ACC112 (cell line): ENCODE results near the gene PRX.

Experiments used
- H2AFZ ChIP-seq: fragments of 200-600 bp; sonication (generic); one replicate; pipeline ENCODE4 v1.6.0; 2017; ENCODE audit warnings: antibody characterized with exemption, low read length; ENCODE audit not compliant: unreplicated experiment
- H3K27ac ChIP-seq: fragments of 200-600 bp; sonication (generic); 2 replicates; pipeline ENCODE4 v1.5.1; 2014; ENCODE audit warnings: low read depth, mild to moderate bottlenecking, antibody characterized with exemption, low read length, moderate library complexity
- H3K27me3 ChIP-seq: fragments of 200-600 bp; sonication (generic); 2 replicates; pipeline ENCODE4 v1.6.1; 2014; ENCODE audit warnings: mild to moderate bottlenecking, antibody characterized with exemption, low read length, moderate library complexity, mixed read lengths; ENCODE audit not compliant: insufficient read depth
- H3K36me3 ChIP-seq: fragments of 200-600 bp; sonication (generic); 2 replicates; pipeline ENCODE4 v1.6.1; 2016; ENCODE audit warnings: mild to moderate bottlenecking, antibody characterized with exemption, low read length, moderate library complexity, mixed read lengths; ENCODE audit not compliant: insufficient read depth
- H3K4me1 ChIP-seq: fragments of 200-600 bp; sonication (generic); one replicate; pipeline ENCODE4 v1.6.1; 2016; ENCODE audit warnings: low read length, mixed read lengths; ENCODE audit not compliant: insufficient read depth, unreplicated experiment, control insufficient read depth
- H3K4me3 ChIP-seq: fragments of 200-600 bp; sonication (generic); 2 replicates; pipeline ENCODE4 v1.5.1; 2014; ENCODE audit warnings: mild to moderate bottlenecking, low read depth, low read length
- H3K79me2 ChIP-seq: fragments of 200-600 bp; sonication (generic); one replicate; pipeline ENCODE4 v1.6.0; 2016; ENCODE audit warnings: low read length; ENCODE audit not compliant: control insufficient read depth, unreplicated experiment, insufficient read depth

Gene PRX

DNA sequence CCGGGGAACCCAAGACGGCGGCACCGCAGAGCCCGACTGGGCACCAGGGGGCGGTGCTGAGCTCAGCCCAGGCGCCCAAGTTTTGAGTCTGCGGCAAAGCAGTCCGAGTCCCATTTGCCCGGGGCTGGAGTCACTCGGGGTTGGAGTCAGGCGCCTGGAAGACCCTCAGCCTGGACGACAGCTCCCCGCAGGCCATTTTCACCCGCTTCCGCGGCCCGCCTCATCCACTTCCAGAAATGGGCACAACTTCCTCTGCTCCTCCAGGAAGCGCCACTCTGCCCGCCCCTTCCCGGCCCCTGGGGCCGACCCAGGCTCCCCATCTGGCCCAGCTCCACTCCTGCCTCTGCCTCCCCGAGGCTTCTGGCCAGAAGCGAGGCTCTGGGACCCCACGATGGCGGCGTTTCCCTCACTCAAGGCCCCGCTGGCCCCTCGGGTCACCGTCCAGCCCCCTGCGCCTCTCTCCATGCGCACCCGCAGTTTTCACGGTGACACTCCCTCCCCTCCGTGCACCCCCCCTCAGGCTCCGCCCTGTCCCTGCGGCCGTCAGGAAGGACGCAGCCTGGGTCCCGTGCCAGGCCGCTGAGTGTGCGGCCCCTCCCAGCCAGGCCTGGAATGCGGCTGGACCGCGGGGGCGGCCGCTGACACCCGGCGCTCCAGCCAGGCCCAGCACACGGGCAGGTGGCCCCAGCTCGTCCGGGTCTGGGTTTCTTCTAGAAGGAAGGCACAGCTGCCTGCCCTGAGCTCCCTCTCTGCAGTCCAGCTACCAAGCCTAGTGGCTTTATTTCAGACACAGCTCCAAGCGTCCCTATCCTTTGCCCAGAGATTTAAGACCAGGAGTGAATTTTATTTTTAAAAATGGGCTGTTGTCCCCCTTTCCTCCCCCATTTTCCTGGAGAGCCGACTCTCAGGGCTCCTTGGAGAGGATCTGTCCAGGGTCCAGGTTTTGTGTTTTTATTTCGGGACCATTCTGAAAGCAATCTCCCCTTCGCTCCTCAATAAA, 7.9 kb upstream of the PRX start:
- peaks cover 31% of the 10 kb centered on the region for H3K79me2 ChIP-seq
- H3K27me3 ChIP-seq: no peaks in the 10 kb centered on the region
- peaks cover 13% of the 10 kb centered on the region for H3K4me1 ChIP-seq
- peak overlapping the region; percentile 89 for H3K27ac ChIP-seq
- peak overlapping the region; percentile 79 for H3K4me3 ChIP-seq
- H3K36me3 ChIP-seq: no peaks in the 10 kb centered on the region
- no peak overlapping the region for H2AFZ ChIP-seq

DNA sequence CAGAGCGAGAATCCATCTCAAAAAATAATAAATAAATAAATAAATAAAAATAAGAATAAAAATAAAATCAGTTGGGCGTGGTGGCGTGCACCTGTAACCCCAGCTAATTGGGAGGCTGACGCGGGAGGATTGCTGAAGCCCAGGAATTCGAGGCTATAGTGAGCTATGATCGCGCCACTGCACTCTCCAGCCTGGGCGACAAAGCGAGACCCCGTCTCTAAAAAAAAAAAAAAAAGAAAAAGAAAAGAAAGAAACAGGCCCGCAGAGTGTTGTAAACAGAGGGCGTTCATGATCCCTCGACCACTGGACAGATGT, 7.2 kb upstream of the PRX start:
- peak overlapping the region; percentile 89; the same call in 1 of the 2 replicates for H3K27ac ChIP-seq
- peak overlapping the region; percentile 79 for H3K4me3 ChIP-seq
- no peak overlapping the region for H2AFZ ChIP-seq
- H3K27me3 ChIP-seq: no peaks in the 10 kb centered on the region
- peaks cover 31% of the 10 kb centered on the region for H3K79me2 ChIP-seq
- H3K4me1 ChIP-seq: peaks cover 13% of the 10 kb centered on the region
- H3K36me3 ChIP-seq: no peaks in the 10 kb centered on the region

DNA sequence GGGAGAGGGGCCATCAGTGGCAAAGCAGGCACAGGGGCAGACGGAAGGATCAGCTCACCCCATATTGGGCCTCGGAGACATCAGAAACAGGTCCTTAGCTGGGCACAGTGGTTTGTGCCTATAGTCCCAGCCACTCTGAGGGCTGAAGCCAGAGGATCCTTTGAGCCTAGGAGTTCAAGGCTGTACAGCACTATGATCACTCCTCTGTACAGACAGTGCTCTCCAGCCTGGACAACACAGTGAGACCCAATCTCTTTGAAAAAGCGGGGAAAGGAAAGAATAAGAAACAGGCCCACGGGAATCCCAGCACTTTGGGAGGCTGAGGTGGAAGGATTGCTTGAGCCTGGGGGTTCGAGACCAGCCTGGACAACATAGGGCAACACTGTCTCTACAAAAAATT, 6.6 kb upstream of the PRX start:
- Histone ChIP-seq H3K79me2 (peaks cover 27% of the 10 kb centered on the region), H2AFZ (no peak overlapping the region), H3K27ac (no peak overlapping the region), H3K27me3 (no peaks in the 10 kb centered on the region), H3K36me3 (no peaks in the 10 kb centered on the region), H3K4me3 (no peak overlapping the region), H3K4me1 (peaks cover 13% of the 10 kb centered on the region)

DNA sequence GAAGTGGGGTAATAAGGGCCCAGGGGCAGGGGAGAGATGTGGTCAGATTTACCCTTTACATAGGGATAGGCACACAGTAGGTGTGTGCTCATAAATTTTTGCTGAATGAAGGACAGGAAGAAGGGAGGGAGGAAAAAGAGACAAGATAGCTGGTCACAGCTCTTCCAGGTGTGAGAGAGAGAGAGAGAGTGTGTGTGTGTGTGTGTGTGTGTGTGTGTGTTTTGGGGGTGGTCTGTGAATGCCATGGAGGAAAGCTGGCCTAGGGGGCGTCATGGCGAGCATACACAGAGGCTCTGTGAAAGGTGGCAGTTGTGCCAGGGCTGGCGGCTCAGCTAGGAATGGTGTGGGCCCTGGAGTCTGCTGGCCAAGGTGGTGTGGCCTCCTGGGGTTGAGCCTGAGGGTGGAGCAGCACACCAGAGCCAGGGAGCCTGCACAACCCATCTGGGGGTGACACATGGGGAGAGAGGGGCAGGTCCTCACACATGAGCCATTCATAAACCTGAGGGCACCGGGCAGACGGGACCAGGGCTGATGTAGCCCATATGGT, 6.0 kb upstream of the PRX start:
- no peak overlapping the region for H2AFZ ChIP-seq

DNA sequence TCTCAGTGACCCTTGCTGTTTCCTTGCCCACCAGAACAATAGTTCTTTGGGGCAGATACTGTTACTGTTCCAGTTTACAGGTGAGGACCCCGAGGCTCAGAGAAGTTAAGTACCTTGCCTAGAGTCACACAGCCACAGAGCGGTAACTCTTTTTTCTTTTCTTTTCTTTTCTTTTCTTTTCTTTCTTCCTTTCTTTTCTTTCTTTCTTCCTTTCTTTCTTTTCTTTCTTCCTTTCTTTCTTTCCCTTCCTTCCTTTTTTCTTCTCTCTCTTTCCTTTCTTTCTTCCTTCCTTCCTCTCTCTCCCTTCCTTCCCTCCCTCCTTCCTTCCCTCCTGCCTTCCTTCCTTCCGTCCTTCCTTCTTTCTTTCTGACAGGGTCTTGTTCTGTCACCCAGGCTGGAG, 4.9 kb upstream of the PRX start:
- H3K36me3 ChIP-seq: no peaks in the 10 kb centered on the region
- no peak overlapping the region for H3K4me3 ChIP-seq
- peaks cover 10% of the 10 kb centered on the region for H3K79me2 ChIP-seq
- H3K27ac ChIP-seq: no peak overlapping the region
- peaks cover 10% of the 10 kb centered on the region for H3K4me1 ChIP-seq
- H2AFZ ChIP-seq: no peak overlapping the region
- no peaks in the 10 kb centered on the region for H3K27me3 ChIP-seq

More for the DNA sequence above, 6.0 kb upstream of the PRX start:
- H3K27ac ChIP-seq: no peak overlapping the region
- peaks cover 21% of the 10 kb centered on the region for H3K79me2 ChIP-seq
- H3K27me3 ChIP-seq: no peaks in the 10 kb centered on the region
- peaks cover 13% of the 10 kb centered on the region for H3K4me1 ChIP-seq
- H3K36me3 ChIP-seq: no peaks in the 10 kb centered on the region
- H3K4me3 ChIP-seq: no peak overlapping the region

DNA sequence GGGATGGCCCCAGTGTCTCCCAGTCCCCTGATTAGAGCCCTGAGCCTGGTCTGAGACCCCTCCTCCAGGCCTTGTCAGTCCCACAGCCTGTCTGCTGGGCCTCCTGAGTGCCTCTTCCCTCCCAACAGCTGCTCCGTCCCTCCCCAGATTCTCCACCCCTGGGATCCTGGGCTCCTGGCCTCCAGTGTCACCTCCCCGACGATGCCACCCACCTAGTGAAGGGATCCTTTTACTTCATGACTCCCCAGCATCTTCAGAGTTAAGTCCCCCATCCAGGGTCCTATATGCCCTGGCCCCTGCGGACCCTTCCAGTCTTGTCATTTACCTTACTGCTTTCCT, 4.4 kb upstream of the PRX start:
- Histone ChIP-seq H3K36me3 (no peaks in the 10 kb centered on the region), H3K79me2 (peaks cover 6% of the 10 kb centered on the region), H3K27me3 (no peaks in the 10 kb centered on the region), H3K4me3 (no peak overlapping the region), H3K4me1 (peaks cover 7% of the 10 kb centered on the region), H2AFZ (no peak overlapping the region), H3K27ac (no peak overlapping the region)

DNA sequence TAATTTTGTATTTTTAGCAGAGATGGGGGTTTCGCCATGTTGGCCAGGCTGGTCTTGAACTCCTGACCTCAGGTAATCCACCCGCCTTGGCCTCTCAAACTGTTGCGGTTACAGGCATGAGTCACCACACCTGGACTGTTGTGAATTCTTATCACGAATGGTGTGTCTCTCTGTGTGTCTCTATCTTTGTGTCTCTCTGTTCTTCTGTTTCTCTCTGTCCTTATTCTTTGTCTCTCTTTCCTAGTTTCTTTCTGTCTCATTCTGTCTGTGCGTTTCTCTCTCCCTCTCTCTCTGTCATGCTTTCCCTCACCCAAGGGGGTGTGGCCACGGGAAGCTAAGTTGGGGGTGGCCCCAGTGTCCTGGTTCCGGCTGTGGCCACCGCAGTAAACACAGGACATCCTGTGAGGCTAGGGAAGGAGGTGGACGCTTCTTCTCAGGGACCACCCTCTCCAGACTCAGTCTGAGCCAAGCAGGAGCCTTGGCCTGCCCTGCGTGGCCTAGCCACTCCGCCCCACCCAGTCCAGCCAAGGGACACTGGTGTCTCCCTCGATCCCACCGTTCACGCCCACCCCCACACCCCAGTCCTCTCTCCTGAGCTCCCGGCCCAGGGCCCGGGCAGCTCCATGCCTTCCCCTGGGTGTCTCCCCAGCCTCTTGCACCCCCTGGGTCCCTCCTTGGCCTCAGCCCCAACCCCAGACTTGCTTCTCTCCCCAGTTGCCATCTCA, 3.9 kb upstream of the PRX start:
- Histone ChIP-seq H2AFZ (peak overlapping the region; percentile 25), H3K4me1 (peaks cover 2% of the 10 kb centered on the region), H3K27ac (no peak overlapping the region), H3K27me3 (no peaks in the 10 kb centered on the region), H3K36me3 (no peaks in the 10 kb centered on the region), H3K79me2 (peaks cover under 1% of the 10 kb centered on the region), H3K4me3 (no peak overlapping the region)

DNA sequence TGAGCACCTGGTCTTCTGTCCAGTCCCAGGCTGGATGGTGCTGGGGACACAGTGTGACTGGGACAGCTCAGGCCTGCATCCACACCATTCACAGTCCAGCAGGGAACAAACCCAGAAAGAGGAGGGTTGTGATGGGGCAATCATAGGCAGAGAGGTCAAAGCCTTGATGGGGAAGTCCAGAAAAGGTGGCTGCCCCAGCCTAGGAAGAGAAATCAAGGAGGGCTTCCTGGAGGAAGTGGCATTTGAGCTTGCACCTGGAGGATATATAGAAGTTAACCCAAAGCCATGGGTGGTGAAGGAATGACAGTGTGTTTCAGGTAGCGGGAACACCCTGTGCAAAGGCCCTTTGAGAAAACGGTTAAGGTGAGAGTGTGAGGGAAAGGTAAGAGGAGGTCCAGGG, 2.6 kb upstream of the PRX start:
- no peaks in the 10 kb centered on the region for H3K4me1 ChIP-seq
- no peak overlapping the region for H3K4me3 ChIP-seq
- no peak overlapping the region for H3K27ac ChIP-seq
- no peaks in the 10 kb centered on the region for H3K27me3 ChIP-seq
- no peak overlapping the region for H2AFZ ChIP-seq
- no peaks in the 10 kb centered on the region for H3K36me3 ChIP-seq
- no peaks in the 10 kb centered on the region for H3K79me2 ChIP-seq

DNA sequence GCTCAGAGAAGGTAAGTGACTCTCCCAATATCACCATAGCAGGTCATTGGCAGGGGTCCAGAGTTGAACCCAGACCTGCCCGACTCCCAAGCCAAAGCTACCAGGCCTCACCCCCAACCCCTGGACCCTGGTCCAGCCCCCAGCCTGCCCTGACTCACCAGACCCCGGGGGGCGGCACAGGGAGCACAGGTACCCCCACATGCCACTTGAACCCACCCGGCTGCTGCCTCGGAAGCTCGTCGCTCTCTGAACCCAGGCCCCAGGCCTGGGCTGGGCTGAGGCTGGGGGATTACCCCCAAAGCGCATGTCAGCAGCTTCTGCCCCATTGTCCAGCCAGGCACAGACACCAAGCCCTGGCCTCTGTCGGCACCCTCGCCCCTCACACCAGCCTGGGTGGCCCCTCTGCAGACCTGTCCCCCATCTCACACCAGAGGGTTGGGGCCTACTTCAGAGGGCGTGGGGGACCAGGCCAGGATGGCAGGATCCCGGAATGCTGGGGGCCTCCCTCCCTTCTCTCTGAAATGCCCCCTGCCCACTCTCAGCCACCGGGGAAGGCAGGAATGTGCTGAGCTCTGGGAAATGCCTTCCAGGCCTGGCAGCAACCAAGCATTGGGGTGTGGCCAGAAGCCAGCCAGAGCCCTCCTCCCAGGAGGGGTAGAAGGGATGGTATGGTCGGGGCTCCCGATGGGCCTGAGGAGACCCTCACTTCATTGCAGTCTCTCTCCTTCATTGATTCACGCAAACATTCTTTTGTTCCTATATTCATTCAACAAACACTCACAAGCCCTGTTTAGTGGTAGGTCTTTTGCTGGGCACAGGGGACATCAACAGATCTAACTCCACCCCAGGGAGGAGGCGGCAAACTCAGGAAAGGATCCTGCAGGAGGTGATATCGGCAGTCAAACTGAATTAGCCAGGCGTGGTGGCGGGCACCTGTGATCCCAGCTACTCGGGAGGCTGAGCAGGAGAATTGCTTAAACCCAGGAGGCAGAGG, 1.7 kb upstream of the PRX start:
- no peak overlapping the region for H3K27ac ChIP-seq
- no peaks in the 10 kb centered on the region for H3K4me1 ChIP-seq
- no peaks in the 10 kb centered on the region for H3K79me2 ChIP-seq
- no peak overlapping the region for H3K4me3 ChIP-seq
- no peaks in the 10 kb centered on the region for H3K27me3 ChIP-seq
- no peaks in the 10 kb centered on the region for H3K36me3 ChIP-seq
- no peak overlapping the region for H2AFZ ChIP-seq

DNA sequence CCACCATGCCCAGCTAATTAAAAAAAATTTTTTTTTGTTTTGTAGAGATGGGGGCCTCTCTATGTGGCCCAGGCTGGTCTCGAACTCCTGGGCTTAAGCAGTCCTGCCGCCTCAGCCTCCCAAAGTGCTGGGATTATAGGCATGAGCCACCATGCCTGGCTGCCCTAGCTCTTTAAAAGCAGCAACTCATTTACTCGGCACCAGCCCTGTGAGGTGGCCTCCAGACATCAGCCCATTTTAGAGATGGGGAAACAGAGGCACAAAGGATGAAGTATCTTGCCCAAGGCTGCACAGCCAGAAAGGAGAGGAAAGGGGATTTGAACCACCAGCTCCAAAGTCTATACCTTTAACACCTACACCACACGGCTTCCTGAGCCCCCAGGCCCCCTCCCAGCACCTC, 312 bp downstream of the PRX start:
- H3K4me3 ChIP-seq: no peak overlapping the region
- H3K4me1 ChIP-seq: no peaks in the 10 kb centered on the region
- H3K27ac ChIP-seq: no peak overlapping the region

More for the DNA sequence above, 312 bp downstream of the PRX start:
- Histone ChIP-seq H3K27me3 (no peaks in the 10 kb centered on the region), H2AFZ (no peak overlapping the region), H3K79me2 (no peaks in the 10 kb centered on the region), H3K36me3 (no peaks in the 10 kb centered on the region)
